ENCODE data around the gene SEC22A. TPM values are rescaled to one million over a fixed set of nuclear protein-coding genes. Genes with fewer than 3 reads are reported as not detected.

The SEC22A gene
- polyA plus RNA-seq, 2 donors, result 3.2 to 11.5 TPM

DNA sequence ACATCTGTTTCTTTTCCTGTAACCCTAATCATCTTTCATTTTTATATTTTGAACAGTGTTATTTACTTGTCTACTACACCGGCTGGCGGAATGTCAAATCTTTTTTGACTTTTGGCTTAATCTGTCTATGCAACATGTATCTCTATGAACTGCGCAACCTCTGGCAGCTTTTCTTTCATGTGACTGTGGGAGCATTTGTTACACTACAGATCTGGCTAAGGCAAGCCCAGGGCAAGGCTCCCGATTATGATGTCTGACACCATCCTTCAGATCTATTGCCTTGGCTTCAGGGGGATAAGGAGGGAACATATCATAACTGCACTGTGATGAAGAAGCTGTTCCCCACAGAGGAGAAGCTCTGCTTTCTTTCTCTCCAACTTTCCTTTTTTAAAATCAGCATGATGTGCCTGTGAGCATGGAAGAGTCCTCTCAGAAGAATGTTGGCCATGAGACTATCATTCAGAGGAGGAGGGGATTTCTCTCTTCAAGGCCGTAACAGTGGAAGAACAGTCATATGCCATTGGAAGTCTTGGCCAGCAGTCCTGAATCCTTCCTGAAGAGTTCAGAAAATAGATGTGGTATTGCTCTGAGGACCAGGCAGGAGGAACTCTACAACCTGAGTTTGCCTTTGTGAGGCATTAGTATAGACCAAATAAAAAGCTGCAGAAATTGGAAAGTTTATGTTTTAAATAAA lies 69.9 kb downstream of the SEC22A start:
- Histone ChIP-seq H3K27ac (ENCODE audit: low read depth in 2 of 2, low read length in 1 of 2) (no peak overlapping the region), H3K4me1 (ENCODE audit: control insufficient read depth in 2 of 2, insufficient read depth in 2 of 2, low read length in 1 of 2) (no peaks in the 10 kb centered on the region), H3K4me3 (ENCODE audit: low read depth in 1 of 2, low read length in 2 of 2) (no peak overlapping the region), H3K9me3 (ENCODE audit: control insufficient read depth in 2 of 2, insufficient read depth in 1 of 2, low read depth in 1 of 2, low read length in 1 of 2) (no peaks in the 10 kb centered on the region), H3K27me3 (ENCODE audit: control insufficient read depth in 1 of 2, insufficient read depth in 2 of 2, low read length in 2 of 2) (no peaks in the 10 kb centered on the region), H3K36me3 (ENCODE audit: control insufficient read depth in 2 of 2, insufficient read depth in 2 of 2, low read length in 1 of 2) (no peaks in the 10 kb centered on the region)
- WGBS, 2 donors, result 63 to 69% methylated on average over 5 of the region's 5 CpGs

DNA sequence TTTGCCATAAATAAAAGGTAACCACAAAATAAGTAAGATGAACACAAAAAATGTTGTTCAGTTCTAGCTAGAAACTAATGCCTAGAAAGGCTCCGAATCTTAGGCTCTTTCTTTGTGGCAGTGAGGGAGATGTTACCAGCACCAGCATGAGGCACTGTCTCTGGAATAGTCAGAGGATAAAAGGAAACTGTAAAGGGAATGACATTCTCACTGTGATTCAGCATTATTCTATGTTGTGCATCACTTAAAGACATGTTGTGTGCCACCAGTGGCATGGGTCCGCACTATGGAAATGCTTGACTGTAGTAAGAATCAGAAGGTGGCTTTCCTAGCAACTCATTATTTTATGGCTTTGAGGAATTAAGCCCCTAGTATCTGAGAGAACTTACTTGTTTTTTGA lies 70.8 kb downstream of the SEC22A start:
- Histone ChIP-seq H3K27ac (ENCODE audit: low read depth in 2 of 2, low read length in 1 of 2) (no peak overlapping the region), H3K27me3 (ENCODE audit: control insufficient read depth in 1 of 2, insufficient read depth in 2 of 2, low read length in 2 of 2) (no peaks in the 10 kb centered on the region), H3K4me3 (ENCODE audit: low read depth in 1 of 2, low read length in 2 of 2) (no peak overlapping the region), H3K9me3 (ENCODE audit: control insufficient read depth in 2 of 2, insufficient read depth in 1 of 2, low read depth in 1 of 2, low read length in 1 of 2) (no peaks in the 10 kb centered on the region), H3K4me1 (ENCODE audit: control insufficient read depth in 2 of 2, insufficient read depth in 2 of 2, low read length in 1 of 2) (no peaks in the 10 kb centered on the region), H3K36me3 (ENCODE audit: control insufficient read depth in 2 of 2, insufficient read depth in 2 of 2, low read length in 1 of 2) (no peaks in the 10 kb centered on the region)
- WGBS, 2 donors, result 96 to 98% methylated on average over 2 of the region's 2 CpGs

- Histone ChIP-seq H3K27me3 (ENCODE audit: control insufficient read depth in 1 of 2, insufficient read depth in 2 of 2, low read length in 2 of 2) (no peaks in the 10 kb centered on the region), H3K27ac (ENCODE audit: low read depth in 2 of 2, low read length in 1 of 2) (no peak overlapping the region), H3K4me3 (ENCODE audit: low read depth in 1 of 2, low read length in 2 of 2) (no peak overlapping the region), H3K9me3 (ENCODE audit: control insufficient read depth in 2 of 2, insufficient read depth in 1 of 2, low read depth in 1 of 2, low read length in 1 of 2) (no peaks in the 10 kb centered on the region), H3K4me1 (ENCODE audit: control insufficient read depth in 2 of 2, insufficient read depth in 2 of 2, low read length in 1 of 2) (no peaks in the 10 kb centered on the region), H3K36me3 (ENCODE audit: control insufficient read depth in 2 of 2, insufficient read depth in 2 of 2, low read length in 1 of 2) (no peaks in the 10 kb centered on the region)
- 71 to 75% methylated on average over 3 of the region's 3 CpGs for WGBS, 2 donors
Measured at GRCh38 chr3:123275691-123276090, 73.9 kb downstream of the SEC22A start.

DNA sequence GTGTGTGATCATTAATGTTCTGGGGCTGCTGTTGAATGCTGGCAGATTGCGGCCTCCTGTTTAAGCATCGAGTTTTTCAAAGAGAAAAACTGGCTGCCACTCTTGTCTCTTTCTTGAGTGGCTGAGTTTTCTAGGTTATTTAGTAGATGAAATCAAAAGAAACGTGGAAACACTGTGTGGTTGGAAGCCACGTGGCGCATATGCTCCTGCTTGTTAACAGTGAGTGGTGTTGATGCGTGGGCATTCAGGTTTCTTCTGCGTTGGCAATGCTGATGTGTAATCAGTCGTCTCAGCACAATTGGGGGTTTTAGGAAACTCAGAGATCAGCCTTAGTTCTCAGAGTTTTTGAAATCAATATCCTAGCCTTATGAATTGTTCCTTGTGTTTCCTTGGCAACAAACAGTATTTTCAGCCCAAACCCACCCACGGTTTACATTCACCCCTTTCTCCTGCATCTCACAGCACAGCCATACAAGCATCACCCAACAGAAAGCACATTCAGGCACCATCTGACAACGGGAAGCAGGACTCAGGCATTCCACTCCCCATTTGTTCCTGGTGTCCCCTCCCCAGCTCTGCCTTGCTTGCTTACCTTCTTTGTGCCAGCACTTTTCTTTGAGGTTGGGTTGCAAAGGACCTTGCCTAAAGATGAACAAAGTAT lies 74.7 kb downstream of the SEC22A start:
- Histone ChIP-seq H3K36me3 (ENCODE audit: control insufficient read depth in 2 of 2, insufficient read depth in 2 of 2, low read length in 1 of 2) (no peaks in the 10 kb centered on the region), H3K27me3 (ENCODE audit: control insufficient read depth in 1 of 2, insufficient read depth in 2 of 2, low read length in 2 of 2) (no peaks in the 10 kb centered on the region), H3K9me3 (ENCODE audit: control insufficient read depth in 2 of 2, insufficient read depth in 1 of 2, low read depth in 1 of 2, low read length in 1 of 2) (no peaks in the 10 kb centered on the region), H3K27ac (ENCODE audit: low read depth in 2 of 2, low read length in 1 of 2) (no peak overlapping the region), H3K4me3 (ENCODE audit: low read depth in 1 of 2, low read length in 2 of 2) (no peak overlapping the region), H3K4me1 (ENCODE audit: control insufficient read depth in 2 of 2, insufficient read depth in 2 of 2, low read length in 1 of 2) (no peaks in the 10 kb centered on the region)
- 76 to 83% methylated on average over 10 of the region's 10 CpGs for WGBS, 2 donors

GRCh38 chr3:123277106-123277505 lies 75.4 kb downstream of the SEC22A start:
- Histone ChIP-seq H3K36me3 (ENCODE audit: control insufficient read depth in 2 of 2, insufficient read depth in 2 of 2, low read length in 1 of 2) (no peaks in the 10 kb centered on the region), H3K27ac (ENCODE audit: low read depth in 2 of 2, low read length in 1 of 2) (no peak overlapping the region), H3K9me3 (ENCODE audit: control insufficient read depth in 2 of 2, insufficient read depth in 1 of 2, low read depth in 1 of 2, low read length in 1 of 2) (no peaks in the 10 kb centered on the region), H3K27me3 (ENCODE audit: control insufficient read depth in 1 of 2, insufficient read depth in 2 of 2, low read length in 2 of 2) (no peaks in the 10 kb centered on the region), H3K4me3 (ENCODE audit: low read depth in 1 of 2, low read length in 2 of 2) (no peak overlapping the region), H3K4me1 (ENCODE audit: control insufficient read depth in 2 of 2, insufficient read depth in 2 of 2, low read length in 1 of 2) (no peaks in the 10 kb centered on the region)
- 78 to 81% methylated on average over 6 of the region's 6 CpGs for WGBS, 2 donors

GRCh38 chr3:123278446-123278845 lies 76.7 kb downstream of the SEC22A start:
- H3K4me3 ChIP-seq (ENCODE audit: low read depth in 1 of 2, low read length in 2 of 2), result no peak overlapping the region
- H3K9me3 ChIP-seq (ENCODE audit: control insufficient read depth in 2 of 2, insufficient read depth in 1 of 2, low read depth in 1 of 2, low read length in 1 of 2), result no peaks in the 10 kb centered on the region
- H3K4me1 ChIP-seq (ENCODE audit: control insufficient read depth in 2 of 2, insufficient read depth in 2 of 2, low read length in 1 of 2), result no peaks in the 10 kb centered on the region
- H3K36me3 ChIP-seq (ENCODE audit: control insufficient read depth in 2 of 2, insufficient read depth in 2 of 2, low read length in 1 of 2), result peaks cover 0 to 3% of the 10 kb centered on the region in 2 donors
- 88 to 93% methylated on average over 5 of the region's 5 CpGs for WGBS, 2 donors
- H3K27ac ChIP-seq (ENCODE audit: low read depth in 2 of 2, low read length in 1 of 2), result no peak overlapping the region
- H3K27me3 ChIP-seq (ENCODE audit: control insufficient read depth in 1 of 2, insufficient read depth in 2 of 2, low read length in 2 of 2), result no peaks in the 10 kb centered on the region

GRCh38 chr3:123279121-123279520 lies 77.4 kb downstream of the SEC22A start:
- Histone ChIP-seq H3K9me3 (ENCODE audit: control insufficient read depth in 2 of 2, insufficient read depth in 1 of 2, low read depth in 1 of 2, low read length in 1 of 2) (no peaks in the 10 kb centered on the region), H3K27me3 (ENCODE audit: control insufficient read depth in 1 of 2, insufficient read depth in 2 of 2, low read length in 2 of 2) (no peaks in the 10 kb centered on the region), H3K27ac (ENCODE audit: low read depth in 2 of 2, low read length in 1 of 2) (no peak overlapping the region), H3K4me1 (ENCODE audit: control insufficient read depth in 2 of 2, insufficient read depth in 2 of 2, low read length in 1 of 2) (no peaks in the 10 kb centered on the region), H3K4me3 (ENCODE audit: low read depth in 1 of 2, low read length in 2 of 2) (no peak overlapping the region), H3K36me3 (ENCODE audit: control insufficient read depth in 2 of 2, insufficient read depth in 2 of 2, low read length in 1 of 2) (peaks cover 0 to 3% of the 10 kb centered on the region in 2 donors)
- WGBS, 2 donors, result 79% methylated on average over 7 of the region's 7 CpGs

DNA sequence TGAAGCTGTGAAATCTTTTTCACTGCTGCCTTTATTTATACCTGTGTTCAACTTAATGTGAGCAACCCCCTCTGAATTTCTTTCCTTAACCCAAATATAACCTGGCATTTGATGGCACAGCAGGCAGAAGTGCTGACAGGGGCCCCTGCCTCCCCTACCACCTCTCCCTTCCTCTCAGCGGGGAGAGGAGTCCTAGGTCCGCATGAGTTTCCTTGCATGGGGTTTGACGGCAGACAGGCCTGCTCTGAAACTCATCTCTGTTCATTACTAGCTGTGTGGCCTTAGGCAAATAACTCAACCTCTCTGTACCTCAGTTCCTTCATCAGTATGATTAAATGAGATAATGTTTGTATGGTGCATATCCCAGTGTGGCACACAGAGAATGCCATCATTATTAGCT lies 79.7 kb downstream of the SEC22A start:
- WGBS, 2 donors, result 88 to 91% methylated on average over 3 of the region's 3 CpGs
- no peak overlapping the region for H3K4me3 ChIP-seq (ENCODE audit: low read depth in 1 of 2, low read length in 2 of 2)

DNA sequence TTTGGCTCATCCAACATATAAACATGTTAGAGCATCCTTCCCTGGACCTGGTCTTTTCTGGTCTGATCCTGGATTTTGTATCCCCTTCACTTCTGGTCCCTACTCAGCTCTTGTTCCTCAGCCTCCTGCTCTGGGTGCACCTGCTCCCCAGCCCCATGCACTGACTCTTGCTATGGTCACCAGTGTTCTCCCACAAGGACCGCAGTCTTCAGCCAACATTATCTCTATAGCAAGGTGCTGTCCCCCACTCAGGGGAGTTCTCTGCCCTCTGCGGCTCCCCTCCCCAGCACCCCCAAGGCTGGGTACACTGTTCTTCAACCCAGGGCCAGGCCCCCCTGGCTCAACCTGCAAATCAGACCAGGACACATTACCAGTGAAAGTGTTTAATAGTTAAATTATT lies 80.2 kb downstream of the SEC22A start:
- Histone ChIP-seq H3K27me3 (ENCODE audit: control insufficient read depth in 1 of 2, insufficient read depth in 2 of 2, low read length in 2 of 2) (no peaks in the 10 kb centered on the region), H3K4me3 (ENCODE audit: low read depth in 1 of 2, low read length in 2 of 2) (no peak overlapping the region), H3K9me3 (ENCODE audit: control insufficient read depth in 2 of 2, insufficient read depth in 1 of 2, low read depth in 1 of 2, low read length in 1 of 2) (no peaks in the 10 kb centered on the region), H3K4me1 (ENCODE audit: control insufficient read depth in 2 of 2, insufficient read depth in 2 of 2, low read length in 1 of 2) (no peaks in the 10 kb centered on the region), H3K36me3 (ENCODE audit: control insufficient read depth in 2 of 2, insufficient read depth in 2 of 2, low read length in 1 of 2) (peaks cover 0 to 7% of the 10 kb centered on the region in 2 donors), H3K27ac (ENCODE audit: low read depth in 2 of 2, low read length in 1 of 2) (no peak overlapping the region)
- WGBS, 2 donors, result 93 to 97% methylated on average over 2 of the region's 2 CpGs

More for the DNA sequence above, 79.7 kb downstream of the SEC22A start:
- Histone ChIP-seq H3K27ac (ENCODE audit: low read depth in 2 of 2, low read length in 1 of 2) (no peak overlapping the region), H3K36me3 (ENCODE audit: control insufficient read depth in 2 of 2, insufficient read depth in 2 of 2, low read length in 1 of 2) (peaks cover 0 to 6% of the 10 kb centered on the region in 2 donors), H3K27me3 (ENCODE audit: control insufficient read depth in 1 of 2, insufficient read depth in 2 of 2, low read length in 2 of 2) (no peaks in the 10 kb centered on the region), H3K4me1 (ENCODE audit: control insufficient read depth in 2 of 2, insufficient read depth in 2 of 2, low read length in 1 of 2) (no peaks in the 10 kb centered on the region), H3K9me3 (ENCODE audit: control insufficient read depth in 2 of 2, insufficient read depth in 1 of 2, low read depth in 1 of 2, low read length in 1 of 2) (no peaks in the 10 kb centered on the region)

DNA sequence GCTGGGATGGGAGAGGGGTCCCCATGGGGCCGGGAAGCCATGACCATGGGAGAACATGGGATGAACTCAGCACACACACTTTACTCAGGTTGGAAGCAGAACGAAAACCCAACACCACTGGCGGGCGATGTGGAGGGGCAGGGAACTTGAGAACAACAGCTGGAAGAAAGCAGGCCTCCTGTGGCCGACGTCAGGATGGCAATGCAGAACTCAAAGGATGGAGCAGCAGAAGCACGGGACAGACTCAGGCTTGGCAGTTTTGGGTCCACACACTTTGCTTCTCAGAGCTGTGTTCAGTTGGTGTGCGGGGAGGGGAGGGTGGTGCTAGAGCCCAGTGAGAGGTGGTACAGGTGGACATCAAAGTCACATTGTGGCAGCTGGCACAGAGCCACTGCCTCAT lies 80.7 kb downstream of the SEC22A start:
- no peaks in the 10 kb centered on the region for H3K4me1 ChIP-seq (ENCODE audit: control insufficient read depth in 2 of 2, insufficient read depth in 2 of 2, low read length in 1 of 2)
- H3K36me3 ChIP-seq (ENCODE audit: control insufficient read depth in 2 of 2, insufficient read depth in 2 of 2, low read length in 1 of 2), result peaks cover 0 to 7% of the 10 kb centered on the region in 2 donors
- 82 to 86% methylated on average over 8 of the region's 8 CpGs for WGBS, 2 donors
- H3K27me3 ChIP-seq (ENCODE audit: control insufficient read depth in 1 of 2, insufficient read depth in 2 of 2, low read length in 2 of 2), result no peaks in the 10 kb centered on the region
- no peak overlapping the region for H3K27ac ChIP-seq (ENCODE audit: low read depth in 2 of 2, low read length in 1 of 2)
- no peaks in the 10 kb centered on the region for H3K9me3 ChIP-seq (ENCODE audit: control insufficient read depth in 2 of 2, insufficient read depth in 1 of 2, low read depth in 1 of 2, low read length in 1 of 2)
- H3K4me3 ChIP-seq (ENCODE audit: low read depth in 1 of 2, low read length in 2 of 2), result no peak overlapping the region

Measured in esophagus (tissue), 2 donors.